GM12865 (cell line): ENCODE results near the gene PDE7B.
"Not testable (repeated sequence)": the region's sequence is repeated elsewhere in the genome, so short reads cannot be mapped to it uniquely, and the experiment has no call there.

ENCODE experiments used
- DNase-seq: peaks from one replicate; pipeline ENCODE4 v3.0.0; 2010; ENCODE audit warnings: low read depth
- H3K4me3 ChIP-seq: 2 replicates; pipeline ENCODE4 v1.5.1; 2011; ENCODE audit warnings: mild to moderate bottlenecking, low read depth, low read length, control low read depth
- CTCF ChIP-seq: IDR thresholded peaks from 2 replicates; pipeline ENCODE4 v1.5.1; 2011; ENCODE audit warnings: low read length, control low read depth, low read depth, inconsistent platforms; ENCODE audit not compliant: insufficient read depth; ENCODE audit errors: missing control alignments

The PDE7B gene

GRCh38 chr6:136210398-136211165 lies 359.1 kb downstream of the PDE7B start:
- no peak for DNase-seq
- no peak for TF ChIP-seq CTCF
- no peak overlapping the region for H3K4me3 ChIP-seq

DNA sequence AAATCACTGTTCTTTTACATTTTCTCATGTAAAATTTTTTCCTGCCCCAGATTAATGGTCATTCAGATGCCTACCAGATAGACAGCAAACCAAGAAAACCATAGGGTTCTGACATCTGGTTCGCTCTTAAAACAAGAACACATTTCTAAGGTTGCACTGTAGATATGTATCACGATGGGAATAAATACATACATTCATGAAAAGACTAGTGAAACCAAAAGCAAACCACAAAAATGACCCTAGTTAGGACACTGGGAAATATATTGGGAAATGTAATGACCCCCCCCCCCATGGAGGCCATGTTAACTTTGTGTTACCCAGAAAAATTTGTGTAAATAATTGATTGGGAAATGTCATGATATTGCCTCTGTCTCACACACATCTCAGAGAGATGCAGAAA lies 361.1 kb downstream of the PDE7B start:
- no peak for DNase-seq
- H3K4me3 ChIP-seq: no peak overlapping the region
- no peak for TF ChIP-seq CTCF

DNA sequence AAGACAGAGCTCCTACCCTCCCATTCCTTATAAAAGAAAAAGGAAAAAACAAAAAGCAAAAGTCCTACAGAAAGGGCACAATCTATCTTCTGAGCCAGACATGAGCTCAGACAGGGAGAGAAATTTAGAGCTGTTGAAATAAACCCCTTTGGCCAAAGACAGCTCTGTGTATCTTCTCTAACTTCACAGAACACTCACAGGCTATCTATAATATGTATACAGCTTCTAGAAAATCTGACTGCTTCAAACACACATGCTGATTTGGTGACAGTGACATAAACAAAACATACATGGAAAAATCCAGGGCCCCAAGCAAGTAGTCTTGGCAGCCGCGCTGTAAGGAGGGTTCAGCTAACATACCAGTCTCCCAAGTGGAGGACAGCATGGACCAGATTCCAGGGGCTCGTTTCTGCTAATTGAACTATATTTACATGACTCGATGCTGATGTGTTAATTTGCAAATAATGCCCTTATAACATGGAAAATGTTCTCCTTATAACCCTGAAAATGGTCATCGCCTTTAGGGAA lies 361.6 kb downstream of the PDE7B start:
- no peak for DNase-seq
- no peak overlapping the region for H3K4me3 ChIP-seq
- no peak for TF ChIP-seq CTCF

GRCh38 chr6:136213853-136214252 lies 362.4 kb downstream of the PDE7B start:
- no peak overlapping the region for H3K4me3 ChIP-seq
- no peak for DNase-seq
- TF ChIP-seq CTCF: no peak

GRCh38 chr6:136216503-136217401 lies 365.3 kb downstream of the PDE7B start:
- no peak for DNase-seq
- no peak overlapping the region for H3K4me3 ChIP-seq
- TF ChIP-seq CTCF: no peak

GRCh38 chr6:136224974-136225373 lies 373.5 kb downstream of the PDE7B start:
- not testable (repeated sequence) for H3K4me3 ChIP-seq, DNase-seq

GRCh38 chr6:136225496-136225895 lies 374.0 kb downstream of the PDE7B start:
- DNase-seq: no peak
- H3K4me3 ChIP-seq: no peak overlapping the region
- no peak for TF ChIP-seq CTCF
